Activated T-cell treated with anti-CD3 and anti-CD28 coated beads for 24 hours (primary cell): ENCODE results near the gene TOM1.

Source experiments
- DNase-seq: peaks from one replicate; pipeline ENCODE4 v3.0.0-alpha.2; 2020; ENCODE audit warnings: low read depth

The TOM1 gene

DNA sequence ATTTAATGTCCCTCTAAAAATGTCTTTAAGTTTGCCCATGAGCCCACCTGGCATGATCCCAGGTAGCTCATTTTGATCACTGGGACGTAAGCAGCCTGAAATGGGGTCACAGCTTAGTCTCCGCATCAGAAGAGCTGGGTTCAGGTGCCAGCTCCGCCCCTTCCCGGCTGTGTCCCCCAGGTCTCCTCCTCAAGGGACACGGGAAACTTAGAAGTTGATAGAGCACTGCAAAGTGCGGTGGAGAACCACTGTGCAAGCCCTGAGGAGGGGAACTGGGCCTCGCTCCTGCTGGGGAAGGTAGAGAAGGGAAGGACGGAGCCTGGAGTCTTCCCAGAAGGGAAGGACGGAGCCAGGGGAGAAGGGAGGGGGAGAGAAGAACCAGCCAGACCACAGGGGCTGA lies 7.7 kb downstream of the TOM1 start:
- no peak for DNase-seq

DNA sequence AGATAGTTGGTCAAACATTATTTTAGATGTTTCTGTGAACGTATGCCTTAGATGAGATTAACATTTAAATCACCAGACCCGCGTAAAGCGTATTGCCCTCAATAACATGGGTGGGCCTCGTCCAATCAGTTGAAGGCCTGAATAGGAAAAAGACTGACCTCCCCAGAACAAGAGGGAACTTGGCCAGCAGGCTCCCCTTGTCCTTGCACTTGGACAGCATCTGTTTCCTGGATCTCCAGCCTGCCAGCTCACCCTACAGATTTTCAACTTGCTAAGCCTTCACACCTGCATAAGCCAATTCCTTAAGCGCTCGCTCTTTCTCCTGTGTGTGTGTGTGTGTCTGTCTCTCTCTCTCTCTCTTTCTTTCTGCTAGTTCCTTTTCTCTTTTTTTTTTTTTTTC lies 8.2 kb downstream of the TOM1 start:
- DNase-seq, result no peak

DNA sequence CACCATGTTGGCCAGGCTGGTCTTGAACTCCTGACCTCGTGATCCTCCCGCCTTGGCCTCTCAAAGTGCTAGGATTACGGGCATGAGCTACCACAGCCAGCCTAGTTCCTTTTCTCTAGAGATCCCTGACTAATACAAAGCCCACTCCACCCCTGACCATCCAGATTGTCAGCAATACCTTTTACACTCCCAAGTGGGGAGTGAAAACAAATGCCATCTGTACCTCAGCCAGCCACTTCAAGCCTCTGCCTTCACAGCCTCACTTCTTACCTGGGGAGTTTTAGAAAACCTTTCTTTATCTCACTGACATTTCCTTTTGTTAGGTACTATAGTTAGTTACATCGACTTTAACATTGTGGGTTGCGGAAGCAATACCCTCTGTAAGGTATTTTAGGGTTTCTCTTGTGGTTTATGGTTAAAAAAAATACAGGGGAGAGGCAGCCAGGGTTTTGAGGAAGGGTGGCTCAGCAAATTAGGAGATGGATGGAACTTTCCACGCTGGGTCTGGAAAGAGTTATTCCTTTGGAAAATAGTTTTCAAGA lies 8.9 kb downstream of the TOM1 start:
- DNase-seq, result no peak

DNA sequence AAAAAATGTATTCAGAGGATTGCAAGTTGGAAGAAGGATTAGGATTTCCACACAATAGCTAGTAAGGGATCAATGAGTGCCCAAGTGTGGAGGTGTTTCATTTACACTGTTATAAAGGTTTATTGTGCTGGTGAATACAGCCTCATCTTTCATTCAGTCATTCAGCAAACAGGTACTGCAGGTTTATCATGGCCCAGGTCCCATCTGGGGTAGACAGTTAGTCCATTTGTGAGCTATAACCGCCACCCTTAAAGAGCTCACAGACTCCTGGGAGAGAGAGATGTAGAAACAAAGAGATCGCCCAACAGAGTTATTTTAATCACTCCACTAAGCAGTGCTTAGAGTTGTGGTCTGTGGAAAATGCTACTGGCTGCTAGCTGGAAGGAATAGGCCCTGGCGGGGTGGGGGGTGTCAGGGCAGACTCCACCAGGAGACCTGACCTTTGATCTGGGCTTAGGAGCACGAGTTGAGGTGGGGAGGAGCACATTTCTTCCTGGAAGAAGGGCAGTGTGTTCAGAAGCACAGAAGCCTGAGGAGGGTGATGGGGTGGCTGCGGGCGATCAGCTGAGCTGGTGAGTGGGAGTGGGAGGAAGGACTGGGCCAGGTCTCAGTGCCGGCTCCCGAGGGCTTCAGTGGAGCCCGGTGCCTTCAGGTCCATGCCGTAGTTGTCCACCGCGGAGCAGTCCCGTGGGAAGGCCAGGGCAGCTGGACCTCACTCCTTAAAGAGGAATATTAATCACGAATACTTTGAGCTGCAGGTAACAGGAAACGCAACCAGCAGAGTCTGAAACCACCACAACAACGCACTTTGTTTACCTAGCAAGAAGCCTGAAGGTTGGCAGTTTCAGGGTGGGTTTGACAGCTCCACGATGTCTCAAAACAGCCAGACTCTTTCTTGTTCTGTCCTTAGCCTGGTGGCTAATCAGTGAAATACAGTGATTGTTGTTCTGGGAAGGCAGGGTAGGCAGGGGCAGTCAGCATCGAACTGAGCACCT lies 11.2 kb downstream of the TOM1 start:
- no peak for DNase-seq

DNA sequence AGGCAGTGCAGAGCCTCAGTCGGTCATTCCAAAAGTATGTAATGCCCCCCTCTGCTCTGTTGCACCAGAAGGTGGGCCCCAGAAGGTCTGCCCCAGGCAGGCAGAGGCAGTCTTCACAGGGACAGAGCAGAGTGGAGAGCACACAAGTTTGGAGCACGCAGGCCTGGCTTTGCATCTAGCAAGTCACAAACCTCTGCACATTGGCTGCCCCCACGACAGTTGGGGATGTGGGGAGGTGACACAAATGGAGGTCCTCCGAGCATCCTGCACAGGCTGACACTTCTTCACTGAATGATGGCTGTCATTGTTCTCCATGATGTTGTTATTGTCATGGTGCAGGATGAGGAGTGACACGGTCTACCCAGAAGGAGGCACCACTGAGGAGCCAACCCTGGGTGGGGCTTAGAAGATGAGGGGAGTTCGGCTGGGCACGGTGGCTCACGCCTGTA lies 11.9 kb downstream of the TOM1 start:
- no peak for DNase-seq

DNA sequence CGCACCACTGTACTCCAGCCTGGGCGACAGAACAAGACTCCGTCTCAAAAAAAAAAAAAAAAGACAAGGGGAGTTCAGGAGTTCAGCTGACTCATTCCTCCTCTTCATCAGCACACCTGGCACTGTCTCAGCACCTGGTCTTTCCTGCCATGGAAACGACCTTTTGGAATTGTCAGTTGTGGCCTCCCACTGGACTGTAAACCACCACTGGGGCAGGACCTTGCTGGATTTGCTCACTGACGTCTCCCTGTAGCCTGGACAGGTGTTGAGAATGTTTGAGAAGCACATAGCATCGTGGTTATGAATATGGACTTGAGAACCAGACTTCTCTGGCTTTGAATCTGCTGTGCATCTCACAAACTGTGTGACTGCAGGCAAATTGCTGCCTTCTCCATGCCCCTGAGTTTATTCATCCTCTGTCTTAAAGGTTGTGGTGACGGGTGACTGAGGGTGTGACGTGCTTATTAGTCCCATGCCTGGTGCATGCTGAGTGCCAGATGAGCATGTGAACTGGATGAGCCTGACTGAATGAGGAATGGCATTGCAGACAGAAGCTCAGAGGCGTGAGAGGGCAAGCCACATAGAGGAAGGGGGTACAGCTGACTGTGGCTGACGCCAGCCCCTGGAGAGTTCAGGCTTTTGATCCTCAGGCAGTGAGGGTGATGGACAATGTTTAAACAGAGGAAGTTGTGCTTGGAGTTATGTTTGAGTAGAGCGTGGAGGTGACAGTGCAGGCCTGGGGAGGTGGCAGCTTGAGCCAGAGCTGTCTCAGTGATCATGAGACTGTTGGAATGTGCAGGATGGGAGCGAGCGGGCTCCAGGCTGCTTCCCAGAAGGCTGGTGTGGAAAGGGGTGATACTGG lies 12.7 kb downstream of the TOM1 start:
- DNase-seq, result no peak

DNA sequence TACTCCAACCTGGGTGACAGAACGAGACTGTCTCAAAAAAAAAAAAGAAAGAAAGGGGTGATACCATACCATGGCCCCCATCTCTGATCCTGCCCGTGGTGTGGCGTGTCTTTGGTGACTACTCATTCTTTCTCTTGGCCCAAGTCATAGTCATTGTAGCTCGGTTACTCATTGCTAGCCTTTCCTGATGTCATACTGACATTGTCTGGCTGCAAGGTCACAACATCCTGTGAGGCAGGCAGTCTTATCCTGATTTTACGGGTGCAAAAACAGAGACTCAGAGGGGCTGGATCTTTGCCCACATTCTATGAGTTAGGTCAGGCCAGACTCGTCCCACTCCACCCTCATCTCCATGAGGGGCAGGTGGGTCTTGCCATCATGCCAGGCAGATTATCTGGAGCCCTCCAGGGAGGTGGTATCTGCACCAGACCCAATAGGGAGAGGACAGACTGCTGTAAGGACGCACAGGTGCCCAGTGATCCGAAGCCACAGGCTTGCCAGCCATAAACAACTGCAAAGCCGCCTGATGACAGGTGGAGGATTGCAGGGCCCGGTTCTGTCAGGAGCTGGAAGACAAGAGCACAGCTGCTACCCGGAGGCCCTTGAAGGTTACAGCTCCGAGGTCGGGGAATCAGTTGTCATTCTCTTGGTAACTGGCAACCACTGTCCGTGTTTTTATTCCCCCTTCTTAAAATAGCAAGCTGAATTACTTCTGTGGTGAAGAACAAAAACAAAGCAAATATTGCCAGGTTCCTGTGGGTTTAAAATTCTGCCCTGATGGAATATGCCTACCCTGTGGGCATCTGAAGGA lies 13.8 kb downstream of the TOM1 start:
- no peak for DNase-seq

DNA sequence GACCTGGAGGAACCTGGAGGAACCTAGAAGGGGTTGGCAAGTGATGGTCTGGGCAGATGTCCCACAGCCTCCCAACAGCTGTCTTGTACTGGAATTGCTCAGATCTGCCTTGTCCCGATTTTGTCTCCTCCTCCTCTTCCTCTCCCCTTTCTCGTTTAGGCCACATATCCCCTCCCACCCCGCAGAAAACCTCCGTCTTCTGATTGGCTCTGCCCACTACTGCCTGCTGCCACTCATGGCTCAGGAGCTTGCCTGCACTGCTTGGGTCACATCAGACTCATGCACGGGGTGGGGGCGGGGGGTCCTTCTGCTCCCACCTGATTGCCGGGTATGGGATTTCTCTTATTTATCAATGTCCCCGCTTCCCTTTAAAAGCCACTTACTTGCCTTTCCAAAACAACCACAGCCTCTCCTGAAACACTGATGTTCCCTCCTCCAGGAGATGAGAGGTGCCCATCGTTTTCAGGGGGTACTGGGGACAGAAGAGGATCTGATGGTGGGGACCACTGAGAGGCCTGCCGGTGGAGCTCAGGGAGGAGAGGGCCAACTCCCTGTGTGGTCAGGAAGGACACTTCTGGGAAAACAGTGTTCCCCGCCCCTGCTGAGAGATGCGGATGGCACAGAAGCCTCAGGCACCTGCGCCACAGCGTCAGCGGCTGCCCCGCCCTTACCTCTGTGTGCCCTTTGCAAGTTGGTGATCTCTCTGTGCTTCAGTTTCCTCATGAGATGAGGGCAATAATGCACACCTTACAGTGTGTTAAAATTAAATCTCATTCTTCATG lies 14.7 kb downstream of the TOM1 start:
- DNase-seq, result no peak

DNA sequence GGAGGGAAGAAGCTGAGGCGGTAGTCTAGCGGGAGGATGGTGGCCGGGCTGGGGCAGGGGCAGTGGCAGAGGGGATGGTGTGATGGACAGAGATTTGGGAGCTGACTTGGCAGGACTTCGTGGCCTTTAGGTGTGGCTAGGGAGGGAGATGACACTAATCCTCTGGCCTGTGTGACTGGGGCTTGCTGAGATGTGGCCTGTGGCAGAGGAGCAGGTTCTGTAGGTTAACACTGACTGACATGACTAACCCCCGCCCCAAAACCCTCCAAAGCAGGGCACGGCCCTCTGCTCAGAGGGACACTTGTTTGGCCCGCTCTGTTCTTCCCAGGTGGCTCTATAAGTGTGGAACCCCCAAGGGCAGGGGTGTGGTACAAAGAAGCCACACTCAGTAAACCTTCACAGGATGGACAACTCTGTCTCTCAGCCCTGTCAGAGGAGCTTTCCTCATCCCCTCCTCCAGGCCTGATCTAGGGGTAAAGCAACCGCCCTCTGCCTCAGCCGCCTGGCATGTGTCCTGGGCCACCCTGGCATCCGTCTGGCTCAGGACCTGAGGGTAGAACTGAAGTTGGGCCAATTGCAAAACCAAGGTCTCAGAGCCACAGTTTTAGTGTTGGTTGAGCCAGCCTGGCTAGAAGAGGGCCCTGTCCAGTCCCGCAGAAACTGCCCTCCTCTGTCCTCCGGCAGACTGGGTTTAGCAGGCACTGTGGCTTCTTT lies 15.6 kb downstream of the TOM1 start:
- DNase-seq, result no peak

DNA sequence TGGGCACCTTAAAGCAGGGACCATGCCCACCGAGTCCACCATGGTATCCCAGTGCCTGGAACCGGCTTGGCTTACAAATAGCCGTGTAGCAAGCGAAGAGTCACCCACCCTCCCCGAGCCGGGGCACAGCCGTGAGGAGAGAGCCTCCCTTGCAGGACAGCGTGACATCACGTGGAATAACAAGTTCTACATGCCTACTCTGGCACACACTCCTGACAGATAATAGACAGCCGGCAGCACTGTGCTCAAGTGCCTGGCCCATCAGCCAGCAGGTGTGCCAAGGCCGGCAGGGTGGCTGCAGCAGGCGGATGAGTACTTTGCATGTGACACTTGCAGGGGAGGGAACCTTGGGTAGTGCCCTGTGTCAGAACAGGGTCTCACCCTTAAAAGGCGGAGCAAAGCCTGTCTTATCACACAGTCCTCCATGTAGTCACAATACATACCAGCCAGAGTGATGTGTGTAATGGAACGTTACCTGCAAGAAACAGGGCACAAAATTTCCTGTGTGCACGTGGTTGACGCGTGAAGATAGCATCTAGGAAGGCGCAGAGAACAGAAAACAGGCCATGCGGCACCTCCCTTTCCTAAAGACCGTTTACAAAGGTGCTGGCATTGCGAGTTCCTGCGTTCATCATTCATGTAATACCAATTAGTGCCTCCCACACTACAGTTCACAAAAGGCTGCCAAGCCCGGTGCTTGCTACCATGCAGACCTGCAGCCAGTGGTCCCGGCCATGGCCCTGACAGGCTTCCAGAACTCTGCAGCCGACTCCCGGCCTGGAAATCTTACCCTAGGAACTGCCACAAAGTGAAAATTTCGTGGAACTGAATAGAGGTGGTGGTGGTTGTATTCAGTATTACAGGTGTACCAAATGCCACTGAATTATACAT lies 16.4 kb downstream of the TOM1 start:
- no peak for DNase-seq

DNA sequence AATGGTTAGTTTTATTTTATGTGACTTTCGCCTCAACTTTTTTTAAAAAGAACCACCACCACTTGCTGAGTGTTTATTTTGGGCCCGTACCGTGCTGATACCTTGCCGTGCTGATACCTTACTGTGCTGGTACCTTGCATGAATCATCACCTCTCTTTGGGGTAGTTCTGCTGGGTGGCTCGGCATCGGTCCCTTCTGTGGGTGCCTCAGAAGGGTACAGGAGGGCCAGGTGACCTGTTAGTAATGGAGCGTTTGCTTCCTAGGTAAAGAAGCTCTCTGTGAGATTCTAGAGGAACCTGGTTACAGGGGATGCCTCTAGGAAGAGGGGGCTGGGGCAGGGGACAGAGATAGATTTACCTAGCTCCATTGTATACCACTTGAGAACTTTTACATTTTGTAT lies 17.1 kb downstream of the TOM1 start:
- no peak for DNase-seq

DNA sequence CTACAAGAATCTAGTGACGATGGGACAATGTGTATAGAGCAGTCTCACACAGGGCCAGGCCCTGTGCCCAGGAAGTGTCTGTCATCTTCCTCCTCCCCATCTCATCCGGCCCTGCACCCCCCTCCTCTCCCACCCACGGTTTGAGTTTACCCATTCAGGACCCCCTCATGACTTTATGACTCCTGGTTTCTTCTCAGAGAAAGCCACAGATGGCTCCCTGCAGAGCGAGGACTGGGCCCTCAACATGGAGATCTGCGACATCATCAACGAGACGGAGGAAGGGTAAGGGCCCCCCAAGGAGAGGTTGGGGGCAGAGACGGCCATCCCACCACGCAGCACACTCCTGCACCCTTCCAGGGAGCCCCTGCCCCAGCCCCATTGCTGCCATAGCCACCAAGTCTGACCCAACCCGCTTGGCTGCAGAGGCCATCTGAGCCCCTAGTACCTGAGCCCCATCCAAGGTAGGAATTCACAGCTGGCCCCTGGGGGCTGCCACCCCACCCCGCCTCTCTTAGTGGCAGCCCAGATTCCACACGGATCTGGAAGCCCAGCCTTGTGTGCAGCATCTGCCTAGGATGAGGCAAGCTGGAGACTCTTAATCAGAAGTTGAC lies 18.1 kb downstream of the TOM1 start:
- DNase-seq, result no peak

DNA sequence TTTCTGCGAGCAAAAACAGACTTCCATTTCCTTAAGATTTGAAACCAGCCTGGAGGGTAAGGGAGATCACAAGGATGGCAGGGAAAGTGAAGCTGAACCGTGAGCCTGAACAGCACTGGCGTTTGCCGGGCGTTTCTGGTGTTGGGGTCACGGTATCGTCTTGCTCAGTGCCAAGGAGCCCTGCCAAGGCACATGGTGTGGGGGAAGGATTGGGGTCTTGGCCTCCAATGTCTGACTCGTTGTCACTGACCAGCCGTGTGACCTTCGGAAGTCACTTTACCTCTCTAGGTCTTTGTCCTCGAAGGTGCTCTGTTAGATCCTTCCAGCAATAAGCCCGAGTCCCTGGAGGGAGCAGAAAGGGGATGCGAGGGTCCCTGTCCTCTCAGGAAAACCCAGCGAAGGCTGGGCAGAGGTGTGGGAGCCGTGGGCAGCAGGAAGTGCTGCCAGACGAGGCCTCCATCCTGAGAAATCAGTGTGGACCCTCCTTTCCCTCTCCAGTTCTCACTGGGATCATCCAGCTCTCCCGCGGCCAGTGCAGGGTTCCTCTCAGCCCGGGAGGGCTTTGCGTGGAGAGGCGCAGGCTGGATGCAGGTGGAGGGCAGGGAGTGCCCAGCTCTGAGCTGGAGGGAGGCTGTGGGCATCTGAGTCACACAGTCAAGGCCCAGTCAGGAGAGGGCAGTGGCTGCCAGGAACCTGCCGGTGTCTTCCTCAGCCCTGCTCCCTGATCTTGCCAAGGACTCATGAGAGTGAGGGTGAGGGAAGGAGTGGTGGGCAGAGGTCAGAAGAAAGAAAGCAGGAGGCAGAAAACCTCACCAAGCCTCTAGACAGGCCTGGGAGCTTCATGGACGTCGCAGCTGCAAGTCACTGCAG lies 18.9 kb downstream of the TOM1 start:
- DNase-seq, result no peak

DNA sequence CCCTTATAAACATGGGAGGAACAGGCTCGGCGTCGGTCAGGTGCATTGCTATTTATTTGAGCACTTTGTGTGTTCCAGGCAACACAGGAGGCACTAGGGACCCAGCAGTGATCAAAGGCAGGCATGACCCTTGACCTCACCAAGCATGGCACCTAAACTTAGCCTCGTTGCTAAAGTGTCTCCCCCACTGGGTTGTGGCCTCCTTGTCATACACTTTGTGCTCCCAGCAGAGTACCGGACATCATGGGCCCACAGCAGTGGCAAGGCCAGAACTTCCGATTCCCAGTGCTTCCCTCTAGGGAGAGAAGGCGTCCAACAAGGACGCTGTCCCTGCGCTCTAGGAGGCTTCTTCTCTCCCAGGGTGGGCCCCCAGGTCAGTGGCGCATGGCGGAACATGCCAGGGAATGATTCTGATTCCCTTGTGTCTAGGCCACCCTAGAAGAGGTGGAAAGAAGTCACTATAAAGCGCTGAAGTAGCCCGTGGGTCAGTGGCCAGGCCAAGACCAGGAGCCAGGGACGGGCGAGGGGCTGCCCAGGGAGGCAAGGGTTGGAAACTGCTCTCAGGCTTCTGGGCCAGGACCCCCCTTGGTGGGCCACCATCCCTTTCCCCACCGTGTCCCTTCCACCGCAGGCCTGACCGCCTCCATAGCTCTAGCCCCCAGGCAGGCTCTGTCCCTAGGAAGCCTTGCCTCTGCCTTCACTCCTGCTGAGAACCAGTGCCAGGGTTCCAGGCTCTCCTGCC lies 19.7 kb downstream of the TOM1 start:
- DNase-seq, result no peak

DNA sequence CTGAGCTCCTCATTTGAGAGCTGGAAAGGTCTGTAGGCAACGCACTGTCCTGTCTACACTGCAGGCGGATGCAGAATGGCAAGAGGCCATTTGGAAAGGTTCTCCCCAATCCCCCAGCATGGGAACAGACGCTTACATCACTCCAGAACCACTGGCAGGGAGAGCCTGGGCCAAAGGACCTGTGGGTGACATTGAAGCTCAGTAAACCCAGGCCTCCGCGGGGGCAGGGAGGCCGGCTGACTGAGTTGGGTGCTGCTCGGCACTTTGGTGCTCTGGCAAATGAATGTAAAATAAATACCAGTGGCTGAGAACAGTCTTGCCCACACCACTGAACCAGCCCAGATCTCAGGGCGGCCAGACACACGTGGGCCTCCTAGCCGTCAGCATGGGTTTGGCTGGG lies 22.4 kb downstream of the TOM1 start:
- DNase-seq, result no peak

DNA sequence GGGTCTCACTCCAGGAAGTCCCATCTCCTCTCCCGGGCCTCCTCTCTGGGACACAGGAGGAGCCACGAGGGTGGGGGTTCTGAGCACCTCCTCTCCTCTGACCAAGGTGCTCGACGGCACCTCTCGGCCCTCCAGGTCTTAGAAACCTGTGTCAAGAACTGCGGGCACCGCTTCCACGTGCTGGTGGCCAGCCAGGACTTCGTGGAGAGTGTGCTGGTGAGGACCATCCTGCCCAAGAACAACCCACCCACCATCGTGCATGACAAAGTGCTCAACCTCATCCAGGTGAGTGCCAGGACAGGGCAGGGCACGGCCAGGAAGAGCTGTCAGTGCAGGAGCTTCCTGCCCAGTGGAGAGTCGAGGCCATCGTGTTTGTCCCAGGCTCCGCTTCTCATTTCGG lies 23.2 kb downstream of the TOM1 start:
- no peak for DNase-seq

DNA sequence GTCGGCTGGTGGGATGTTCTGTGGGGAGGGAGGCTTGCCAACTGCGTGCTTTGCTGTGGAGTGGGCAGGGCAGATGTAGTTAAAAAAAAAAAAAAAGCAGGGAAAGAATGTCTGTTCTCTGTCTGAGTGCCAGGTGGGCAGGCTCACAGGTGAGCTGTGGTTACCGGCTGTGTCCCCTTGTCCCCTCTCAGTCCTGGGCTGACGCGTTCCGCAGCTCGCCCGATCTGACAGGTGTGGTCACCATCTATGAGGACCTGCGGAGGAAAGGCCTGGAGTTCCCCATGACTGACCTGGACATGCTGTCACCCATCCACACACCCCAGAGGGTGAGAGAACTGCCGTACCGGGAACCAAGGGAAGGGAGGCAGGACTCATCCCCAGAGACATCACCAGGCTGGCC lies 23.6 kb downstream of the TOM1 start:
- no peak for DNase-seq
